Measurements from ENCODE around the gene SMAD6.
A peak's percentile ranks its signal among the peaks of the same experiment; 100 is the strongest.

SMAD6 gene

GRCh38 chr15:66724732-66725463 is 22.9 kb downstream of the SMAD6 start:
- Histone ChIP-seq H3K36me3 (ENCODE audit: control insufficient read depth in 2 of 2, insufficient read depth in 1 of 2, low read length in 2 of 2) (peaks cover 0 to 92% of the 10 kb centered on the region in 2 experiments; a peak in 2 of 3 replicates), H3K27ac (ENCODE audit: extremely low read depth, low read depth, low read length) (no peak overlapping the region), H3K9me3 (ENCODE audit: control insufficient read depth, insufficient read depth, low read depth, low read length) (no peaks in the 10 kb centered on the region), H3K4me1 (ENCODE audit: control insufficient read depth, insufficient read depth, low read length) (no peaks in the 10 kb centered on the region), H3K4me3 (ENCODE audit: low read depth, low read length) (no peak overlapping the region)
- POLR2A ChIA-PET: no interaction called here
- TF ChIP-seq MEIS1 (CRISPR knock-in tag; IDR thresholded peaks at IDR 0.05; ENCODE audit: borderline replicate concordance): no peak
- TF ChIP-seq, protein P1, sequence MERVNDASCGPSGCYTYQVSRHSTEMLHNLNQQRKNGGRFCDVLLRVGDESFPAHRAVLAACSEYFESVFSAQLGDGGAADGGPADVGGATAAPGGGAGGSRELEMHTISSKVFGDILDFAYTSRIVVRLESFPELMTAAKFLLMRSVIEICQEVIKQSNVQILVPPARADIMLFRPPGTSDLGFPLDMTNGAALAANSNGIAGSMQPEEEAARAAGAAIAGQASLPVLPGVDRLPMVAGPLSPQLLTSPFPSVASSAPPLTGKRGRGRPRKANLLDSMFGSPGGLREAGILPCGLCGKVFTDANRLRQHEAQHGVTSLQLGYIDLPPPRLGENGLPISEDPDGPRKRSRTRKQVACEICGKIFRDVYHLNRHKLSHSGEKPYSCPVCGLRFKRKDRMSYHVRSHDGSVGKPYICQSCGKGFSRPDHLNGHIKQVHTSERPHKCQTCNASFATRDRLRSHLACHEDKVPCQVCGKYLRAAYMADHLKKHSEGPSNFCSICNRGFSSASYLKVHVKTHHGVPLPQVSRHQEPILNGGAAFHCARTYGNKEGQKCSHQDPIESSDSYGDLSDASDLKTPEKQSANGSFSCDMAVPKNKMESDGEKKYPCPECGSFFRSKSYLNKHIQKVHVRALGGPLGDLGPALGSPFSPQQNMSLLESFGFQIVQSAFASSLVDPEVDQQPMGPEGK (tag by site-specific recombination; IDR thresholded peaks at IDR 0.05): no peak
- TF ChIP-seq ZNF561 (tag by site-specific recombination; IDR thresholded peaks at IDR 0.05; ENCODE audit: borderline replicate concordance): no peak
- no peak for TF ChIP-seq FEZF1 (tag by site-specific recombination; IDR thresholded peaks at IDR 0.05)
- no peak for TF ChIP-seq ZNF157 (tag by site-specific recombination; IDR thresholded peaks at IDR 0.05)
- TF ChIP-seq ZNF423 (tag by site-specific recombination; IDR thresholded peaks at IDR 0.05): no peak
- no peak for TF ChIP-seq ZNF335 (tag by site-specific recombination; conservative IDR thresholded peaks at IDR 0.05)
- TF ChIP-seq, protein P2, sequence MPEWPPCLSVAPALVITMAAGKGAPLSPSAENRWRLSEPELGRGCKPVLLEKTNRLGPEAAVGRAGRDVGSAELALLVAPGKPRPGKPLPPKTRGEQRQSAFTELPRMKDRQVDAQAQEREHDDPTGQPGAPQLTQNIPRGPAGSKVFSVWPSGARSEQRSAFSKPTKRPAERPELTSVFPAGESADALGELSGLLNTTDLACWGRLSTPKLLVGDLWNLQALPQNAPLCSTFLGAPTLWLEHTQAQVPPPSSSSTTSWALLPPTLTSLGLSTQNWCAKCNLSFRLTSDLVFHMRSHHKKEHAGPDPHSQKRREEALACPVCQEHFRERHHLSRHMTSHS (tag by site-specific recombination; IDR thresholded peaks at IDR 0.05): no peak
- TF ChIP-seq ZNF791 (tag by site-specific recombination; IDR thresholded peaks at IDR 0.05): no peak
- no peak for TF ChIP-seq ZBTB21 (tag by site-specific recombination; IDR thresholded peaks at IDR 0.05)
- TF ChIP-seq, protein P3, sequence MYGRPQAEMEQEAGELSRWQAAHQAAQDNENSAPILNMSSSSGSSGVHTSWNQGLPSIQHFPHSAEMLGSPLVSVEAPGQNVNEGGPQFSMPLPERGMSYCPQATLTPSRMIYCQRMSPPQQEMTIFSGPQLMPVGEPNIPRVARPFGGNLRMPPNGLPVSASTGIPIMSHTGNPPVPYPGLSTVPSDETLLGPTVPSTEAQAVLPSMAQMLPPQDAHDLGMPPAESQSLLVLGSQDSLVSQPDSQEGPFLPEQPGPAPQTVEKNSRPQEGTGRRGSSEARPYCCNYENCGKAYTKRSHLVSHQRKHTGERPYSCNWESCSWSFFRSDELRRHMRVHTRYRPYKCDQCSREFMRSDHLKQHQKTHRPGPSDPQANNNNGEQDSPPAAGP (tag by site-specific recombination; IDR thresholded peaks at IDR 0.05): no peak
- TF ChIP-seq, protein P4, sequence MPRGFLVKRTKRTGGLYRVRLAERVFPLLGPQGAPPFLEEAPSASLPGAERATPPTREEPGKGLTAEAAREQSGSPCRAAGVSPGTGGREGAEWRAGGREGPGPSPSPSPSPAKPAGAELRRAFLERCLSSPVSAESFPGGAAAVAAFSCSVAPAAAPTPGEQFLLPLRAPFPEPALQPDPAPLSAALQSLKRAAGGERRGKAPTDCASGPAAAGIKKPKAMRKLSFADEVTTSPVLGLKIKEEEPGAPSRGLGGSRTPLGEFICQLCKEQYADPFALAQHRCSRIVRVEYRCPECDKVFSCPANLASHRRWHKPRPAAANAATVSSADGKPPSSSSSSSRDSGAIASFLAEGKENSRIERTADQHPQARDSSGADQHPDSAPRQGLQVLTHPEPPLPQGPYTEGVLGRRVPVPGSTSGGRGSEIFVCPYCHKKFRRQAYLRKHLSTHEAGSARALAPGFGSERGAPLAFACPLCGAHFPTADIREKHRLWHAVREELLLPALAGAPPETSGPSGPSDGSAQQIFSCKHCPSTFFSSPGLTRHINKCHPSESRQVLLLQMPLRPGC (tag by site-specific recombination; IDR thresholded peaks at IDR 0.05): no peak
- no peak for TF ChIP-seq ZNF394 (tag by site-specific recombination; IDR thresholded peaks at IDR 0.05; ENCODE audit: borderline replicate concordance)
- no peak for TF ChIP-seq ZNF121 (tag by site-specific recombination; IDR thresholded peaks at IDR 0.05)
- CTCF ChIA-PET: interaction anchor here (0.6 to 2.7 kb wide), 4 partner anchors 13 to 106 kb away, joined by 3 to 8 read pairs (median 4); no protein-coding TSS in a partner anchor

- Histone ChIP-seq H3K9me3 (ENCODE audit: control insufficient read depth, insufficient read depth, low read depth, low read length) (no peaks in the 10 kb centered on the region), H3K4me1 (ENCODE audit: control insufficient read depth, insufficient read depth, low read length) (no peaks in the 10 kb centered on the region), H3K4me3 (ENCODE audit: low read depth, low read length) (no peak overlapping the region), H3K36me3 (ENCODE audit: control insufficient read depth in 2 of 2, insufficient read depth in 1 of 2, low read length in 2 of 2) (peaks cover 0 to 92% of the 10 kb centered on the region in 2 experiments; a peak in 2 of 3 replicates), H3K27ac (ENCODE audit: extremely low read depth, low read depth, low read length) (no peak overlapping the region)
- ChIA-PET POLR2A (no interaction called here), CTCF (interaction anchor here (0.6 to 2.7 kb wide), 4 partner anchors 13 to 106 kb away, joined by 3 to 8 read pairs (median 4); no protein-coding TSS in a partner anchor)
- no peak for TF ChIP-seq IKZF3 (tag by site-specific recombination; IDR thresholded peaks at IDR 0.05)
- TF ChIP-seq, protein P5, sequence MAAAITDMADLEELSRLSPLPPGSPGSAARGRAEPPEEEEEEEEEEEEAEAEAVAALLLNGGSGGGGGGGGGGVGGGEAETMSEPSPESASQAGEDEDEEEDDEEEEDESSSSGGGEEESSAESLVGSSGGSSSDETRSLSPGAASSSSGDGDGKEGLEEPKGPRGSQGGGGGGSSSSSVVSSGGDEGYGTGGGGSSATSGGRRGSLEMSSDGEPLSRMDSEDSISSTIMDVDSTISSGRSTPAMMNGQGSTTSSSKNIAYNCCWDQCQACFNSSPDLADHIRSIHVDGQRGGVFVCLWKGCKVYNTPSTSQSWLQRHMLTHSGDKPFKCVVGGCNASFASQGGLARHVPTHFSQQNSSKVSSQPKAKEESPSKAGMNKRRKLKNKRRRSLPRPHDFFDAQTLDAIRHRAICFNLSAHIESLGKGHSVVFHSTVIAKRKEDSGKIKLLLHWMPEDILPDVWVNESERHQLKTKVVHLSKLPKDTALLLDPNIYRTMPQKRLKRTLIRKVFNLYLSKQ (tag by site-specific recombination; IDR thresholded peaks at IDR 0.05; ENCODE audit: borderline replicate concordance): no peak
- TF ChIP-seq ZFP69B (tag by site-specific recombination; IDR thresholded peaks at IDR 0.05): no peak
- TF ChIP-seq ZNF274 (IDR thresholded peaks at IDR 0.05; ENCODE audit: low read length): no peak
- TF ChIP-seq ZNF274 (tag by site-specific recombination; IDR thresholded peaks at IDR 0.05; ENCODE audit: borderline replicate concordance): no peak
- TF ChIP-seq REST (tag by site-specific recombination; IDR thresholded peaks at IDR 0.05): peak; percentile 72; the same call in 1 of the 2 replicates
Measured at GRCh38 chr15:66725464-66725785, 23.4 kb downstream of the SMAD6 start.
